Uterus (tissue), 2 donors: ENCODE data around the gene OPTC.

Experiments
- POLR2A ChIP-seq, 2 donors: fragments of 450-650 bp; IDR thresholded peaks; one replicate each; pipeline ENCODE4 v1.6.1; 2016; ENCODE audit warnings: antibody characterized with exemption in 2 of 2, mild to moderate bottlenecking in 1 of 2, moderate library complexity in 1 of 2
- TF ChIP-seq, protein P1 (sequence below), 4 experiments: fragments of 200-600 bp in 2 of 4; fragments of 450-650 bp in 2 of 4; sonication (generic) in 2 of 4; IDR thresholded peaks; one replicate each; pipeline ENCODE4 v1.5.1; 2016 to 2019; ENCODE audit warnings: antibody characterized with exemption in 4 of 4, mild to moderate bottlenecking in 2 of 4, moderate library complexity in 1 of 4

DNA sequence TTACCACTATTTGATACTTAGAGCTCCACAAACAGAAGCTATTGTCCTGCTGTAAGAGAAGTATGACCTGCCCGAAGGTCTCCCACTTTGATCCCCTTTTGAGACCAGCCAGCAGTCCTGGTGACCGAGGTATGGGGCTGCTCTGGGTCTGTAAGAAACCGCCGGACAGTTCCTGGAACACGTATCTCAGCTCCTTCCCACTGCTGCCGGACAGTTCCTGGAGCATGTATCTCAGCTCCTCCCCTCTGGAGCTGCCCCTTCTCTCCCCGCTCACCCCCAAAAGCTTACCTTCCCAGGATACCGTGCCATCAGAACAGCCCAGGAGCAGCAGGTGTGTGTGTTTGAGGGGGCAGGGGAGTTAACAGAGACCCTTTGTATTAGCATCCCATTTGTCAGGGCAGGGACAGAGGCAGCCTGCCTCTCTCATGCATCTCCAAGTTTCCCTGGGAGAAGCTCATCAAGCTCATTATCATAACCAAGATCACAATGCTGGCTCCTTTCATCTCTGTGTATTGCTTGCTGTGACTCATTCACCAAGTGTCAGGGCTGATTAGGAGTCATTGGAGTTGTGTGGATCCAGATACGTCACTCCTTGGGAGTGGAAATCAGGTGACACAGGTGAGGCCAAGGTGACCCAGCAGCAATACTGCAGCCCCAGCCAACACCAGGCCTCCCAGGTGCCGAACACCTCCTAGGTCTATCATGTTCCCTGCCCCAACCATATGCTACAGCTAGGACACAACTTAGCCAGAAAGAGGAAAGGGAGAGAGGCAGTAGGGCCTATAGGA lies 25.3 kb downstream of the OPTC start:
- TF ChIP-seq, protein P1, sequence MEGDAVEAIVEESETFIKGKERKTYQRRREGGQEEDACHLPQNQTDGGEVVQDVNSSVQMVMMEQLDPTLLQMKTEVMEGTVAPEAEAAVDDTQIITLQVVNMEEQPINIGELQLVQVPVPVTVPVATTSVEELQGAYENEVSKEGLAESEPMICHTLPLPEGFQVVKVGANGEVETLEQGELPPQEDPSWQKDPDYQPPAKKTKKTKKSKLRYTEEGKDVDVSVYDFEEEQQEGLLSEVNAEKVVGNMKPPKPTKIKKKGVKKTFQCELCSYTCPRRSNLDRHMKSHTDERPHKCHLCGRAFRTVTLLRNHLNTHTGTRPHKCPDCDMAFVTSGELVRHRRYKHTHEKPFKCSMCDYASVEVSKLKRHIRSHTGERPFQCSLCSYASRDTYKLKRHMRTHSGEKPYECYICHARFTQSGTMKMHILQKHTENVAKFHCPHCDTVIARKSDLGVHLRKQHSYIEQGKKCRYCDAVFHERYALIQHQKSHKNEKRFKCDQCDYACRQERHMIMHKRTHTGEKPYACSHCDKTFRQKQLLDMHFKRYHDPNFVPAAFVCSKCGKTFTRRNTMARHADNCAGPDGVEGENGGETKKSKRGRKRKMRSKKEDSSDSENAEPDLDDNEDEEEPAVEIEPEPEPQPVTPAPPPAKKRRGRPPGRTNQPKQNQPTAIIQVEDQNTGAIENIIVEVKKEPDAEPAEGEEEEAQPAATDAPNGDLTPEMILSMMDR (IDR thresholded peaks at IDR 0.05), result no peak
- no peak for TF ChIP-seq POLR2A (IDR thresholded peaks at IDR 0.05)
